GM12874 (cell line): ENCODE measurements around the gene E2F3.

Source experiments
- TF ChIP-seq, protein P1 (sequence below): IDR thresholded peaks from 2 replicates; pipeline ENCODE4 v1.5.1; 2011; ENCODE audit warnings: low read depth, mild to moderate bottlenecking, control low read depth, low read length, moderate library complexity; ENCODE audit not compliant: insufficient read depth

The E2F3 gene

DNA sequence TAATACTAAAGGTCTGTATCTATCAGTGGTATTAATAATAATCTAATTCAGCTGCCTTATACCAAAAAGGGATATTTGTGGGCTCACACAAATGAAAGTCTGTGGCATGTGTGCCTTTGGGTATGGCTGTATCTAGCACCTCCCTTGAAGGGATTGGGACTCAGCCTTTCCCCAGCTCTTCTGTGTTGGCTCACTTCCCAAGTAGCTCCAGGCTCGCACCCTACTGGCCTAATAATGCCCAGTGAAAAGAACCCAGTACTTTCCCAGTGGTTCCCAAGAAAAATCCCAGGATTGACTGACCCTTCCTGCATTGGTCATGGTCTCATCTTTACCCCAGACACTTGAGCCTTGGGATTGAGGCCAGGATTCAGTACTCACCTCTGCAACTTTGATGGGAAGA is 71.8 kb downstream of the E2F3 start:
- TF ChIP-seq, protein P1, sequence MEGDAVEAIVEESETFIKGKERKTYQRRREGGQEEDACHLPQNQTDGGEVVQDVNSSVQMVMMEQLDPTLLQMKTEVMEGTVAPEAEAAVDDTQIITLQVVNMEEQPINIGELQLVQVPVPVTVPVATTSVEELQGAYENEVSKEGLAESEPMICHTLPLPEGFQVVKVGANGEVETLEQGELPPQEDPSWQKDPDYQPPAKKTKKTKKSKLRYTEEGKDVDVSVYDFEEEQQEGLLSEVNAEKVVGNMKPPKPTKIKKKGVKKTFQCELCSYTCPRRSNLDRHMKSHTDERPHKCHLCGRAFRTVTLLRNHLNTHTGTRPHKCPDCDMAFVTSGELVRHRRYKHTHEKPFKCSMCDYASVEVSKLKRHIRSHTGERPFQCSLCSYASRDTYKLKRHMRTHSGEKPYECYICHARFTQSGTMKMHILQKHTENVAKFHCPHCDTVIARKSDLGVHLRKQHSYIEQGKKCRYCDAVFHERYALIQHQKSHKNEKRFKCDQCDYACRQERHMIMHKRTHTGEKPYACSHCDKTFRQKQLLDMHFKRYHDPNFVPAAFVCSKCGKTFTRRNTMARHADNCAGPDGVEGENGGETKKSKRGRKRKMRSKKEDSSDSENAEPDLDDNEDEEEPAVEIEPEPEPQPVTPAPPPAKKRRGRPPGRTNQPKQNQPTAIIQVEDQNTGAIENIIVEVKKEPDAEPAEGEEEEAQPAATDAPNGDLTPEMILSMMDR = no peak

DNA sequence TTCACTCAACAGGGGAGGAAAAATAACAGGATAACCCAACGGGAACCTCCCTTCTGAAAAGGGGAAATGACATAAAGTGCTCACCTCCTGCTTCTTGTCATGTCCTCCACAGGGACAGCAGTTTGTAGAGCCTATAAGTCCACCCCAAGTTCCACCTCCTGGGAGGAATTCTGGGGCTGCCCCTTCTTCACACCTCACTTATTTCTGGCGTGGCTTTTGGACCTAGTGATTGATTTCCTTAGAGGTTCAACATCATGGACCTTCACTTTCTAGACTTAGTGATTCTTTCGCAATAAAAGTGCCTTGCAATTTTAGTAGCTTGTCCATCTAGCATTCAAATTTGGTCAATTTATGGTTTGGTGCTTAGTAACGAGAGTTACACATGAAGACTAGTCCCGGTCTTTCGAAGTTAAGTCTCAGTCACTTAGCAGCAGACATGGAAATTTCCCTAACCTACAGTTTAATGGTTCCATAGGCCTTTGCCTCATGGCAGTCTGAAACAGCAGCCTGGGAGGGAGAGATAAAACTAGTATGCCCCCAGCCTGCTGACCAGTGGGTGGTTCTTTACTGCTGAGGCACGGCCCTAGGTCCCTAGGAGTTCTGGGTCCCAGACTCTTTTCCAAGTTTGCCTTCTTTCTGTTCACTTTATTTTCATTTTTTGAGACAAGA is 73.3 kb downstream of the E2F3 start:
- TF ChIP-seq, protein P1 = no peak

DNA sequence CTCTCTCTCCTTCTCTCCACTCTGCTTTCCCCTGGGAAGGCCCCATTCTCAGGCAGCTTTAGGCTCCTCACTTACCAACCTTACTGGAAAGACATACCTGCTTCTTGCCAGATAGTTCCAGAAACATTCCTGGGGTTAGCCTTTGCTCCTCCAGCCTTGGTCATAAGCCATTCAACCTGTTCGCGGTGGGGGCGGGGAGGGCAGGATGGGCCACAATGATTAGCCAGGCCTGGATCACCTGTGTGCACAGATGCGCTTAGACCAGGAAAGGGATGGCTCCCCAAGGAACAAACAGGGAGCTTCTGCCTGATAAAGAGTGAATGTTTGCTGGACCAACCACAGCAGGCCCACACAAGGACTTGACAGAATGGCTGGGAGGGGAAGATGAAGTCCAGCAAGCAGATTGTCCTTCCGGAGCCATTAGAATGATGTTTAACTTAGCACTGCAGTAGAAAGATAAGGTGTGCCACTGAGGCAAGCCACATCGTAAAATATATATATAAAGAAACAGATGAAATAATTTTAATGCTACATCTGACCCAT is 74.9 kb downstream of the E2F3 start:
- TF ChIP-seq, protein P1 = no peak

DNA sequence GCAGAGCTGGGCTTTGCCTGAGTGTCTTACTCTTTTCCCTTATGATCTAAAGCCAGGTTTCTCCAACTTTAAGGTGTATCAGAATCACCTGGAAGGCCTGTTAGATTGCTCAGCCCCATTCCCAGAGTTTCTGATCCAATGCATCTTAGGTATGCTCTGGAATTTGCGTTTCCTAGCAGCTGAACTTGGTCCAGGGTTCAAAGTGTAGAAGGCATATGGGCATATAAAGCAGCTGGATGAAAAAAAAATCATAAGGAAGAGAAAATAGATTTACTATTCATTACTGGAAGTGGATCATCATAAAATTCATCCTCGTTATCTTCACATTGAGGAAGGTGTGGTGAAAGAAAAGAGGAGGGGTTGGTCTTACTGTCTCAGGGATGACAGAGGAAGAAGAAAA is 75.8 kb downstream of the E2F3 start:
- TF ChIP-seq, protein P1 = no peak

DNA sequence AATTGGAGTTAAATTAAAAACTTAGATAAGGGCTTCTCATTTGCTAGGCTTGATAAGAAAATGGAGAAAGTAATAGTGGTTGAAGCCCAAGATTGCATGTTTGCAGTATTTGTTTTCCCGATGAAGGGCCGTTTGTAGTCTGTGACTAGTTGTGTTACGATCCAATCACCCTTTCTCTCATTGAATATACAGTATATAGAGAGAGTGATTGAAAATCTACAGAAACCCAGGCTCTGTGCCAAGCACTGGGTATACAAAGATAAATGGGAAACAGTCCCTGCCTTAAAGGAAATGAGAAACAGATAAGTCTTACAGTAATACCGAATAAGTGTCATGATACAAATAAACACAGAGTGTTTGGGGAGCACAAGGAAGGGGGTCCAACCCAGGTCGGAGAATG is 77.4 kb downstream of the E2F3 start:
- TF ChIP-seq, protein P1 = no peak

DNA sequence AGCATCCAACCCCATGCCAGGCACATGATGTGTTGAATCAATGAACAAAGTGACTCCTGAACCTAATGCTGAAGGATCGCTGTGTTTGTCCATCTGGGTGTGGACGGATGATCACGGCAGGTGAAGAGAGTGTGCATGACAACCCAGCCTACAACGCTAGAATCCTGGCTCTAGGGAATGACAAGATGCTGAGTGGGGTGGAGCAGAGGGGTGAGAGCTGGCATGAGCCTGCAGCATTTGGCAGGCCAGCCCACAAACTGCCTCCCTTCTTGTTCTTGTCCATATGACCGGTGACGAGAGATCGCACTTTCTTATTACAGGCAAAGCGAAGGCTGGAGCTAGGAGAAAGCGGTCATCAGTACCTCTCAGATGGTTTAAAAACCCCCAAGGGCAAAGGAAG is 77.8 kb downstream of the E2F3 start:
- TF ChIP-seq, protein P1 = no peak

DNA sequence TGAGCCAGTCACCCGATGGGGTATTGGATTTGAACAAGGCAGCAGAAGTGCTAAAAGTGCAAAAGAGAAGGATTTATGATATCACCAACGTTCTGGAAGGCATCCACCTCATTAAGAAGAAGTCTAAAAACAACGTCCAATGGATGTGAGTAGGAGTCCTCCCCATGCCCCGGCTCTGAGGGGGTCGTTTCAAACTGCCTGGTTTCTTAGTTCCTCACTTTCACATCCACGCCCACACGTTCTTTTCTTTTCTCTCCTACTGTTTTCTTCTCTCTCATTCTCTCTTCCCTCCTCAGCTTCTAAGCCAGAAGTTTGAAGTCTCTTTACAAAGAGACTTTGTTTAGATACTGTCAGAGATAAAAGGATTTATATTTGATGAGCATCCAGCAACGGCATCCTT is 79.6 kb downstream of the E2F3 start:
- TF ChIP-seq, protein P1 = no peak
